ENCODE results near the gene ARRDC1.

Gene ARRDC1

DNA sequence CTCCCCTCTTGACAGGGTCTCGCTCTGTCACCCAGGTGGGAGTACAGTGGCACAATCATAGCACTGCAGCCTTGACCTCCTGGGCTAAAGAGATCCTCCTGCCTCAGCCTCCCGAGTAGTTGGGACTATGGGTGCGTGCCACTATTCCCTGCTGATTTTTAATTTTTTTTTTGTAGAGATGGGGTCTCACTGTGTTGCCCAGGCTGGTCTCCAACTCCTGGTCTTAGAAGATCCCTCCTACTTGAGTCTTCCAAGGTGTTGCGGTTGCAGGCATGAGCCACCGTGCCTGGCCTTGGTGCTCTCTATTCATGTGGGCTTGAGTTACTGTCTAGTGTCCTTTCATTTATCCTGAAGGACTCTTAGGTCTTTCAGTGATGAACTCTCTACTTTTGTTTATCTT, 37.4 kb downstream of the ARRDC1 start:
- no peak for DNase-seq

DNA sequence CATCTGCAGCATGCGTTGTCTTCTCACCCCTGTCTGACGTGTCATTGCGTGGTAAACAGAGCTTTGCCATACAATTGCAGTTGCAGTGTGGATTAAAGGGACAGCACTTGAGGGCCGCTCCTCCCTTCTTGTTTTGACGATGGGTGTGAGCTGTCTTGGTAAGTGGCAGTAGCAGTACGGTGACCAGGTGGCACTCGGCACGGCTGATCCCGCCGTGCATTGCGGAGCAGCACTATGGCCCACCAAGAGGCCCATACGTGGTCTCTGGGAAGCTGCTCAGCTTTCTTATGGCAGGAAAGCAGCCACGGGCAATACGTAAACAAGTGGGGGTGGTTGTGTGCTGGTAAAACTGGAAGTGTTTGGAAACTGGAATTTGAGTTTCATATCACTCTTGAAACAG, 38.4 kb downstream of the ARRDC1 start:
- no peak for DNase-seq

DNA sequence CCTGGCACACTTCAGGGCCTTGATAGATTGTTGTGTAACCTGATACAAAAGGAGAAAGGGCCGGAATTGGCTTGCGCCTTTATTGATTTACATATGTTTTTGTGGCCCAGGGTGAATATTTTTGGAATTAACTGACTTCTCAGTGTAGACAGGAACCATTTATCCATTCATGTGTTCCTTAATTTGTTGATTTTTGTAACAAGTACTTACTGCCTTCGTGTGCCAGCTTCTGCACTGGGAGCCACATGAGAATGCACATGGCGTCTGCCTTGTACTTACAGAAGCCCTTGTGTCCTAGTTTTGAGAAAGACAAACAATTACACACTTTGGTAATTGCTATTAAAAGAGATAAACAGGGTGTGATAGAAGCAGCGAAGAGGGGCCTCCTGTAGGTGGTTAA, 39.7 kb downstream of the ARRDC1 start:
- no peak for DNase-seq

DNA sequence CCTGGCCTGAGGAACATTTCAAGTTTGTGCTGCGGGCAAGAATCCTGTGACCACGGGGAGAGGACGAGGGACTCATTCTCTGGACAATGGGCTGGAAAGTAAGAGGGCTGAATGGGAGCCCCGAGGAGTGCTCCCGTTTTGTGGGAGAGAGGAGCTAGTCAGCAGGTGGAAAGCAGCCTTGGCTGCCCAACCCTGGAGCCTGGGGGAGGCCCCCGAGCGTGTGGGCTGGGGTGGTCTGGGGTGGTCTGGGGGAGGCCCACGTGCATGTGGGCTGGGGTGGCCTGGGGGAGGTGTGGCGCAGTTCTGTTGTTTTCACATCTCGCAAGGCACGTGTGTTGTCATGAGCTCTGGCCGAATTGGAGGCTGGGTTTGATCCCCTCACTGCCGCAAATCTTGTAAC, 40.9 kb downstream of the ARRDC1 start:
- DNase-seq, result no peak

DNA sequence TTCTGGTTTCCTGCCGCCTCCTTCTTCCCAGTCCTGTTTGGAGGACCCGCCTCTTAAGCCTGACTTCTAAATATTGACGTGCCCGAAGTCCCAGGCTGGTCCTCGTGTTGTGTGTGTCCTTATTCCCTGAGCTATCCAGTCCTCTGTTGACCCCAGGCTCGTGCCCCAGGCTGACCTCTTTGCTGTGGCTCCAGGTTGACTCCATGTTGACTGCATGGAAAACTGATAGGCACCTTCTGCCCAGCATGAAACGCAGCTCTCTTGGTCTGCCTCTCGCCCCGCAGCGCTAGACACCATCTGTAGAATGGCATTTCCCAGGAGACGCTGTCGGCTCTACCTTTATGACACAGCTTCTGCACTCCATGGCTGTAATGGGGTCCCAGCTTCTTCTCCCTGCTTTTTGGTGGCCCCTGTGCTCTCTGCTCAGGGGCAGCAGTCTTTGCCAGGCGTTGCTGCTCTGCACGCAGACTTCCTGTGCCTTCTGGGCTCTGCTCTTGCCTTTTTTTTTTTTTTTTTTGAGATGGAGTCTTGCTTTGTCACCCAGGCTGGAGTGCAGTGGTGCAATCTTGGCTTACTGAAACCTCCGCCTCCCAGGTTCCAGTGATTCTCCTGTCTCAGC, 41.7 kb downstream of the ARRDC1 start:
- DNase-seq, result no peak

DNA sequence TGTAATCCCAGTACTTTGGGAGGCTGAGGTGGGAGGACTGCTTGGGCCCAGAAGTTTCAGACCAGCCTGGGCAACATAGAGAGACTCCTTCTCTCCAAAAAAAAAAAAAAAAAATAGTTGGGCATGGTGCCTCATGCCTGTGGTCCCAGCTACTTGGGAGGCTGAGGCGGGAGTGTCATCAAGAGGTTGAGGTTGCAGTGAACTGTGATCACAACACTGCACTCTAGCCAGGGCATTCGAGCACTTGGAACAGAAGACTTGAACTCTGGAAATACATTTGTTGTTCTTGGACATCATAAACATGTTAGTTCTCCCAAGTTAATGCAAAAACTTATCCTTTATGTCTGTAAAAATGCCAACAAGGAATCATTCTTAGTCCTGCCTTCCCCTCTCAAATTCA, 42.9 kb downstream of the ARRDC1 start:
- DNase-seq, result no peak

DNA sequence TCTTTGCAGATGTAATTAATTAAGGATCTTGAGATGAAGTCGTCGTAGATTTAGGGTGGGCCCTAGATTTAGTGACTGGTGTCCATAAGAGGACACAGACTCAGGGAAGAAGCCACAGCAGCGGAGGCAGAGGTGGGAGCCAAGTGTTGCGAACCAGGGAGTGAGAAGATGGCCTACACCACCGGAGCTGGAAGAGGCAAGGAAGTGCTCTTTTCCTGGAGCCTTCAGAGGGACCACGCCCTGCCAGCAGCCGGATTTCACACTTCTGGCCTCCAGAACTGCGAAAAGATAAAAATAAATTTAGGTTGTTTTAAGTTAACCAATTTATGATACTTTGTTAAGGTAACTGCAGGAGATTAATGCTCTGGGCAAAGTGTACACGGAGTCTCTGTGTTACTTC, 44.1 kb downstream of the ARRDC1 start:
- no peak for DNase-seq

DNA sequence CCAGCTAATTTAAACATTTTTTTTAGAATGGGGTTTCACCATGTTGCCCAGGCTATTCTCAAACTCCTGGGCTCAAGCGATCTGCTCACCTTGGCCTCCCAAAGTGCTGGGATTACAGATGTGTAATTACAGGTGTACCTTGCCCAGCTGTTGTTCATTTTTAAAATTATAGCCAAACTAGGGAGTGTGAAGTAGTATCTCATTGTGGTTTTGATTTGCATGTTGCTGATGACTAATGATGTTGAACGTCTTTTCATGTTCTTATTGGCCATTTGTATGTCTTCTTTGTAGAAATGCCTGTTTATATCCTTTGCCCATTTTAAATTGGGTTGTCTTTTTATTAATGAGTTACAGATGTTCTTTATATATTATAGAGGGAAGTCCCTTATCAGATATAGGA, 44.8 kb downstream of the ARRDC1 start:
- no peak for DNase-seq

DNA sequence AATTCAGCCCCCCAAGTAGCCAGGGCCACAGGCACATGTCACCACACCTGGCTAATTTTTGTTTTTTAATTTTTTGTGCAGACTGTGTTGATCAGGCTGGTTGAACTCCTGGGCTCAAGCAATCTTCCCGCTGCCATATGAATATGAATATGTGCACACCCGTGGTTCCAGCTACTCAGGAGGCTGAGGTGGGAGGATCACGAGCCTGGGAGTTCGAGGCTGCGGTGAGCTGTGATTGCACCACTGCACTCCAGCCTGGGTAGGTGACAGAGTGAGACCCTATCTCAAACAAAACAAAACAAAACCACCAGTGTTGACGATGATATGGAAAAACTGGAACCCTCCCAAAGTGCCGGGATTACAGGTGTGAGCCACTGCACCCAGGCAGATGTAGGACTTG, 45.3 kb downstream of the ARRDC1 start:
- DNase-seq, result no peak

DNA sequence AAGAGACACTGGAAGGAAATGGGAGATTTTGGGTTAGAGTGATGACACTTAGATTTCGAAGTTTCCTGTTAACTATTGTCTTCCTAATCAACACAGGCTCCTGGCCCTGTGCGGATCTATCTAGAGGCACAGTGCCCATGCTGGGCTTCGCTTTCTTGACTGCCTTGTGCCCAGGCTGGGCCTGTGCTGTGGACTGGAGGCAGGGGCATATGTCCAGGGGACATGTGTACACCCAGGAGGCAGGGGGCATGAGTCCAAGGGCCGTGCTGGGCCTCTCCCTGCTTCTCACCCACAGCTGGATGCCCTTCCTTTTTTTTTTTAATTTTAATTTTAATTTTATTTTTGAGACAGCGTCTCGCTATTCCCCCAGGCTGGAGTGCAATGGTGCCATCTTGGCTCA, 50.9 kb downstream of the ARRDC1 start:
- DNase-seq, result no peak

DNA sequence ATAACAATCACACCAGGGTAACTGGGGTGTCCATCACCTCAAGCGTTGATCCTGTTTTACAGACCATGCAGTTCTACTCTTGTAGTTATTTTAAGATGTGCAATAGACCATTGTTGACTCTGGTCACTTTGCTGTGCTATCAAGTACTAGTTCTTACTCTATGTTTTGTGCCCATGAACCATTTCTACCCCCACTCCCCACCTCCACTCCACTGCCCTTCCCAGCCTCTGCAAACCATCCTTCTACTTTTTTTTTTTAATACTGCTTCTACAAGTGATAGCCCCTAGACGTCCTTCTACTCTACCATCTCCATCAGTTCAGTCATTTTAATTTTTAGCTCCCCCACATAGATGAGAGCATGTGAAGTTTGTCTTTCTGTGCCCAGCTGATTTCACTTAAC, 52.1 kb downstream of the ARRDC1 start:
- DNase-seq, result no peak

DNA sequence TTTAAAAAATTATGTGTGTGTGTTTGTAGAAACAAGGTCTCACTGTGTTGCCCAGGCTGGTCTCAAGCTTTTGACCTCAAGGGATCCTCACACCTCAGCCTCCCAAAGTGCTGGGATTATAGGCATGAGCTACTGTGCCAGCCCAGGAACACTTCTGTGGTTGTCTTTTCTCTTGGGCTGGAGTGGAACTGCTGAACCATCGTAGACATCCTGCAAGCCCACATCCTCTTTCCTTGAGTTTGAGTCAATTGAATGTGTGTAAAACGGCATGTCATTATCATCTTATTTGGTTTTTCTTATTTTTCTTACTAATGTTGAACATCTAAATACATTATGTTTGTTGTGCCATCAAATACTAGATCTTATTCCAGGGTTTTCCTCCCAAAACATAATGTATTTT, 53.3 kb downstream of the ARRDC1 start:
- DNase-seq, result no peak

DNA sequence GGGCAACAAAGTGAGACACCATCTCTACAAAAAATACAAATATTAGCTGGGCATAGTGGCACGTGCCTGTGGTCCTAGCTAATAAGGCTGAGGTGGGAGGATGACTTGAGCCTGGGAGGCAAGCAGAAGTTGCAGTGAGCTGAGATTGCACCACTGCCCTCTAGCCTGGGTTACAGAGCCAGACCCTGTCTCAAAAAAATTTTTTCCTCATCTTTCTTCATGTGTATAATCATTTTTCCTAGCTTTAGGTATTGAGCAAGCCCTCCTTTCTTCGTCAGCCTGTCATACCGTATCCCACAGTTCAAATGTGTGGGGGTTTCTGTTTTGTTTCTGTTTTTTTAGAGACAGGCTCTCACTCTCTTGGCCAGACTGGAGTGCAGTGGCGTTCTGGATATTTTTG, 54.7 kb downstream of the ARRDC1 start:
- no peak for DNase-seq

DNA sequence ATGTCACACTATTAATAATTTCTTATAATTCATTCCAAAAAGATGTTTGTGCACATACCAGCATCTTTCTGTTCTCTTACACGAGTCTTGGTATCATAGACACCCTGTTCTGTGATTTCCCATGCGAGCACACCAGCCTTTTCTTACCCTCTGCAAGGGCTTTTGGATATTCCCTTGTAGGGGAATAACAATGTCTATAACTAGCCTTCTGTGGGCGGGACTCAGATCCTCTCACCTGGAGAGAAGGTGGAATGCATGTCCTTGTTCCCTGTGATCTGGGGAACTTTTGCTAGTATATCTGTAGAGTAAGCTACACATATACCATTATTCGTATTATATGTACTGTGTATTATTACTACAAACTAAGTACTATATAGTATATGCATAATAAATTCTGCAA, 58.1 kb downstream of the ARRDC1 start:
- no peak for DNase-seq

DNA sequence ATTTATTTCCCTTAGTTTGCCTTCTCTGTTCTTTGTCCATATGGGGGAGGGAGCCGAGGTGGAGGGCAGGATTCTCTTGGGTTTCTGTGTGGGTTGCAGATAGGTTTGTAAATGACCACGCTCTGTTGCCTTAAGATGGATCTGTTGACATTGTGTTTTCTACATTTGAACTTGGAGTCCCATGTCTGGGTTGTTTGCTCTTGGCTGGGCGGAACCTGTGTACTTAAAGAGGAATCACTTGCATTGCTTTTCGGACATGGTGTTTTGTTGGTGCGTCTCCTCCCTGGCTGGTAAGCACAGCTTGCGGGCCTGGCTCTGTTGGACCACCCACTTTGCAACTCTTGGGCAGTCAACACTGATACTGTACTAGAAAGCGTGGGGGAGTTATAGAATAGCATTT, 59.2 kb downstream of the ARRDC1 start:
- DNase-seq, result no peak

Data from SHP77 (cell line).